Stimulated activated CD4-positive, alpha-beta T cell treated with anti-CD3 and anti-CD28 coated beads, Interleukin-4, amount 100 ng/mL, for 48 hours (primary cell): ENCODE results near the gene ASB1.
A peak's percentile ranks its signal among the peaks of the same experiment; 100 is the strongest.
"Not testable (repeated sequence)": the region's sequence is repeated elsewhere in the genome, so short reads cannot be mapped to it uniquely, and the experiment has no call there.

Experiments
- DNase-seq, 2 donors: peaks; one replicate each; pipeline ENCODE4 v3.0.0-alpha.2; 2020; ENCODE audit warnings: low read depth in 2 of 2

Gene ASB1

DNA sequence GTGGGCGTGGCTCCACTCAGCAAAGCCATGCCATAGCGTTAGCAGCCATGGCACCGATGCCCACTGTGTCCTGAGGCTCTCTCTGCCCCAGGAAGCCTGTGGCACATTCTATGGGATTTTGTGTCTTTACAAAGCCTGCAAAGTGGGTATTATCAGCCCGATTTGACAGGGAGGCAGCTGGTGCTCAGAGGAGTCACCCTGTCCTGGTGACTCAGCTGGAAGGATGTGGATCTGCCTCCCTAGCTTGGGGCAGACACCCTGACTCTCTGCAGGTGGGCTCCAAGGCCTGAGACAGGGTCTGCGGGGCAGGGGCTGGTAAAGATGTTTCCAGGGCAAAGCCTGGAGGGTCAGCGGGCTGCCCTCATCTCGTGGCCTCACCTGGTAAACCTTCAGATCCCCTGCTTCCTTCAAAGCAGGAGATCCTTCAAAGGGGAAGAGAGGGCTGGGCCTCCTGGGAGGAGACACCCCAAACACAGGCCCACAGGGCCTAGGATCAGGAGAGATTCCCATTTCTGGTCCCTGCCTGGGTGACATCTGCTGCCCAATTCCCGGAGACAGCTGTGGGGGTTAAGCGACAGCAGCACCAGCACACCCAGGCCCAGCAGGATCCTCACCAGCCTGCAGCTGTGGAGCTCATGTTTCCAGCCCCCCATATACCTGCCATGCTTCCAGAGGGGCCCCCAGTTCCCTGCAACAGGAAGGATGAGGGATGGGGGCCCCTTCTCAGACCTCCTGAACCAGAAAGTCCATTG is 3.0 kb upstream of the ASB1 start:
- no peak for DNase-seq

DNA sequence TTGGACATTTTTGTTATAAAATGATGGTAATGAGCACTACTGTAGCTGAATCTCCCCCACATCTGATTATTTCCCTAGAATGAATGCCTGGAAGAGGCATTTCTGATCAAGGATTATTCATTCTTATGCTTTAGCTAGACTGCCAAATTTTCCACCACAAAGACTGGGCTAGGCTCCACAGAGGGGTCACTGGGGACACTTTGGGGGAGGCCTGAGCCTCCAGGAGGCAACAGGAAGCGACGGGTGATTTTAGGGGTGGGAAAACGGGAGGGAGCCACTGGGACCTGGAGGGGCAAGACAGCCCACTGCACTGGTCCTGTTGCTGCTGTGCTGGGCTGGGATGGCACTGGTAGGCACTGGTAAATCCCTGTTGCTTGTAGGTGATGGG is 2.4 kb upstream of the ASB1 start:
- DNase-seq = no peak

DNA sequence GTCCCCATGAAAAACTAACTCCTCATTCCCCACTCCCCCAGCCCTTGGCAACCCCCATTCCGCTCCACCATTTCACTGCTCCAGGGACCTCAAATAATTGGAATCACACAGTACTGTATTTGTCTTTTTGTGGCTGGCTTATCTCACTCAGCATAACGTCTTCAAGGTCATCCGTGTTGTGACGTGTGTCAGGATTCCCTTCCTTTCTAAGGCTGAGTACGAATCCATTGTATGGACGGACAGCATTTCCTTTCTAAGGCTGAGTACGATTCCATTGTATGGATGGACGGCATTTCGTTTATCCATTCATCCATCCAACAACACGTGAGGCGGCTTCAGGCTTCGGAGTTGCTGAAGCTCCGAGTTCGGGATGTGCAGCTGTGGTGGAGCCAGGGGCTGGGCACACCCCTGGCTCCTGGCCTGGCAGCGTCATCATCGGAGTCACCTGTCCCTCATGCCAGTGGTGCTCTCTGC is 1.2 kb upstream of the ASB1 start:
- no peak for DNase-seq

DNA sequence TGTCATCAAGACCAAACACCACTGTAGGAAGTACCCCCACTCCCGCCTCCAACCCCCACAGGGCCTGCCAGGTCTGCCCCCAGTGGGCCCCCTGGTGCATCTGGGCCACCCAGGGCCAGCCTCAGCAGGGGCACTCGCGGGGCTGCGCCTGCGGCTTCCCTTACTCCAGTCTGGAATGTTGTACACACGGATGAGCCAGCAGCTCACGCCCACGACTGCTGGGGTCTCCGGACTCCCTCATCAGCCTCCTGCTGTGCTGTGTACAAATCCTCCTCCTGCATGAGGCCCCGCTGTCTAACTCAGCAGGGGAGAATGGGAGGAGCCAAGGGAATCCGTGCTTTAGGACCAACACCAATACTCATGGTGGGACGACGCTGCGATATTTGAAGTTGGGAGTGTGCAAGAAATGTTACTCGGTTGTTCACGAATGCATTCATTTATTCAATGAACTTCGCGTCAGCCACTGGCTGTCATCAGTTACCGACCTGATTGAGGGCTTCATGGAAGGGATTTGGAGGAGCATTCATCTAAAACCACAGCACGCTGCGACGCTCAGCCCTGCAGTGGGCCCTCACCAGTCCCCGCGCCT is 654 bp upstream of the ASB1 start:
- no peak for DNase-seq

DNA sequence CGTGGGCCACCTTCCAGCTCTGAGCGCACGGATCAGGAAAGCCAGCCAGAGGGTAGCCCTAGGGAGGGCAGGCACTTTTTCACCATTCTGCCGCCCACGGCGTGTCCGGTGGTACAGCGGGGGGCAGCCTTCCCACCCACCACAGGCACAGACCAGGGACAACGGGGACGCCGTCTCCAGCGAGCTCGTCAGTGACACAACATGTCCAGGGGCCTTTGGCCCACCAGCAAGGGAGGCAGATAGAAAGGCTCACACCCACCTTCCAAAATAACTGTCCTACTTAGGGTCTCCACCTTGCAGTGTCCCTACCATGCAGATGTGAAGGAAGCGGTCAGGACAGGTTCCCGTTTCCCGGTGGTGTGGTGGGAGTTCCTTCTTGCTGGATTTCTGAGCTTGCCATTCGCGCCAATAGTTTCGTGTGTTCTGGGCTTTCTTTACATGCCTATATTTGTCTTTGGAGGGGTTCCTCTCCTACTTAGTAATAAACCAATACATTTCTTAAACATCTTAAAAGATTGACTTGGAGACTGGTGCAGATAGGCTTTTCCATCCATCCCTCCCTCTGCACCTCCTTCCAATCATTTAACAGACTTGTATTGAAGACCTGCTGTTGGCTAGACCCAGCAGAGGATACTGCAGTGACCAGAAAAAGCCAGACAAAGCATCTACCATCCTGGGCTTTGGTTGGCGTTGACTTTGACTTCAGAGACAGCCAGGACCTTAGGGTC is 872 bp downstream of the ASB1 start:
- DNase-seq = no peak

DNA sequence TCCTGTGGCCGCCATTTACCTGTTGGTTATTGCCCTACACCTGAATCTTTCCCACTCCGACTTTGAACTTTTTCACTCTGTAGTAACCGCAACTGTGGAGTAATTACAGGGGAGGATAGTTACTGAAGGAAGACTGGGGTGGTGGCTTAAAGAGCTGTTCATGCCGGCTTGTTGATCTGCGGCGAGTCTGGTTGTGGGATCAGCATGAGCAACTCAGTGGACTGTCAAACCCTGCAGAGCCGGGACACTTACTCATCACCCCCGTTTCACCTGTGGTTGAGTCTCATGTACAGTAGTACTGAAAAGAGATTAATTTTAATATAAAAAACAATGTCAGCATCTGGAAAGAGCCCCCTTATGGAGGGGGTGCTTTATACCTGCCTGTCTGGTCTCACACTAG is 2.1 kb downstream of the ASB1 start:
- DNase-seq = no peak

DNA sequence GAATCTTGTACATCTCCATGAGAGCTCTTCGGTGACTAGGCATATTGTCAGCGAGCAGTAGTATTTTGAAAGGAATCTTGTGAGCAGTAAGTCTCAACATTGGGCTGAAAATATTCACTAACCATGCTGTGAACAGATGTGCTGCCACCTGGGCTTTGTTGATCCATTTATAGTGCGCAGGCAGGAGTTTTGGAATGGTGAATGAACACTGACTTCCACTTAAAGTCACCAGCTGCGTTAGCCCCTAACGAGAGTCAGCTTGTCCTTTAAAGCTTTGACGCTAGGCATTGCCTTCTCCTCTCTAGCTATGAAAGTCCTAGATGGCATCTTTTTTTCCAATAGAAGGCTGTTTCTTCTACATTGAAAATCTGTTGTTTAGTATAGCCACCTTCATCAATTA is 4.1 kb downstream of the ASB1 start:
- no peak for DNase-seq

DNA sequence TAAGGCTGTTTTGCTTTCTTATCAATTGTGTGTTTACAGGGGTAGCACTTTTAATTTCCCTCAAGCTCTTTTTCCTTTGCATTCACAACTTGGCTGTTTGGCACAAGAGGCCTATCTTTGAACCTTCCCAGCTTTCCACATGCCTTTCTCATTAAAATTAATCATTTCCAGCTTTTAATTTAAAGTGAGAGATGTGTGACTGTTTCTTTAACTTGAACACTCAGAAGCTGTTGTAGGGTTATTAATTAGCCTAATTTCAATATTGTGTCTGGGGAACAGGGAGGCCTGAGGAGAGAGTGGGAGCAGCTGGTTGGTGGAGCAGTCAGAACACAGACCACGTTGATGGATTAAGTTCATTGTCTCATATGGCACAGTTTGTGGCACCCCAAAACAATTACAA is 4.7 kb downstream of the ASB1 start:
- DNase-seq = no peak

DNA sequence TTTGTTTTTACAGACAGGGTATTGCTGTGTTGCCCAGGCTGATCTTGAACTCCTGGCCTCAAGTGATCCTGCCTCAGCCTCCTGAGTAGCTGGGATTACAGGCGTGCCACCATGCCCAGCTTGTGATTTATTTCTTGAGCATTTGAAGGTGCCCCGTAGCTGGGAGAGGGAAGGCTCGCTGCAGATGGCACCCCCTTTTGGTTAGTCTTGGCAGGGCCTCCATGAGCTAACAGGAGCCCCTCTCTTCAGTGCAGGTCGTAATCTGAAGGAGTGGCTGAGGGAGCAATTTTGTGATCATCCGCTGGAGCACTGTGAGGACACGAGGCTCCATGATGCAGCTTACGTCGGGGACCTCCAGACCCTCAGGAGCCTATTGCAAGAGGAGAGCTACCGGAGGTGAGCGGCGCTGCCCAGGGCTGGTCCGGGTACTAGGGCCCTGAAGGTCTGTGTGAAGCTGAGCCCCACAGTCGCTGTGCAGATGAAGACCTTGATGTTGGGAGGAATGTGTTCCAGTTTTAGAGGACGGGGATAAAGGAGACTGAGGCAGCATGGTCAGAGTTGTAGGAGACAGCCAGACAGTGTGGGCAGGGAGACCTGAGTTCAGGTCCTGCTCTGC is 6.7 kb downstream of the ASB1 start:
- DNase-seq = no peak

DNA sequence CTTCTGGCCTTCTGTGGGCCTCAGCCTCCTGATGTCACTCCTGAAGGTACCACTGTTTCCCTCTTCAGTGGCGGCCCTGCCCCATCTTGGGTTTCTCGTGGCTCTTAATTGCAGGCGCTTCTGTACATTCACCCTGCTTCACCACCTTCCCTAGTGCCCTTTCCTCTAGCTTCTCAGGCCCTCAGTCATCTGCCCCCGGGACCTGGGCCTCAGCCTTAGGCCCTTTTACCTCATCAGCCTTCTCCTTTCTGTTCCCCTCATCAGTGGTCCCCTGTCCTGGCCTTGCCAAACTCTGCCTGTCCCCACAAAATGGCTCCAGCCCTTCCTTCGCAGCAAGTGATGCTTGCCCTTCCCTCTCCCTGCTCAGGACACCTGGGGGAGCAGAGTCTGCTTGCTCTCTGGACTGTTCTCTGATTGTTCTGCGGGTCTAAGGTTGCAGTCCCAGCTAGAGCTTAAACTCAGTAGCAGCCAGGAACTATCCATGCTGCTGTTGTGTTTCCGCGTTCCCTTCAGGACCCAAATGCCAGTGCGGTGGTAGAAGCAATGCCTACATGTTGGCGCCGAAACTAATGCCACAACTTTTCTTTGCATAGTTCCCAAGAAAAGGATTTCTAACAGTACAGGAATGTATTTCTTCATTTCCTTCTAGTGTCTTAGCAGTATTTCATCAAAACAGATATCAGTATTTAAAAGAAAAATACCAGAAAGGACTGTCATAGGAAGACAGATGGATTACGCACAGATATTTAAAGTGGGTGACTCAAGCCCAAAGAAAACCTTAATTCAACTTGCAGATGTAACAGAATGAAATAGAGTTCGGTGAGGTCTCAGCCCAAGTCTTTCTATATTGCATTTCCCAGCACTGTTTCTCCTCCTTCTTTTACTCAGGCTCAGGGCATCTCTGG is 7.5 kb downstream of the ASB1 start:
- no peak for DNase-seq

DNA sequence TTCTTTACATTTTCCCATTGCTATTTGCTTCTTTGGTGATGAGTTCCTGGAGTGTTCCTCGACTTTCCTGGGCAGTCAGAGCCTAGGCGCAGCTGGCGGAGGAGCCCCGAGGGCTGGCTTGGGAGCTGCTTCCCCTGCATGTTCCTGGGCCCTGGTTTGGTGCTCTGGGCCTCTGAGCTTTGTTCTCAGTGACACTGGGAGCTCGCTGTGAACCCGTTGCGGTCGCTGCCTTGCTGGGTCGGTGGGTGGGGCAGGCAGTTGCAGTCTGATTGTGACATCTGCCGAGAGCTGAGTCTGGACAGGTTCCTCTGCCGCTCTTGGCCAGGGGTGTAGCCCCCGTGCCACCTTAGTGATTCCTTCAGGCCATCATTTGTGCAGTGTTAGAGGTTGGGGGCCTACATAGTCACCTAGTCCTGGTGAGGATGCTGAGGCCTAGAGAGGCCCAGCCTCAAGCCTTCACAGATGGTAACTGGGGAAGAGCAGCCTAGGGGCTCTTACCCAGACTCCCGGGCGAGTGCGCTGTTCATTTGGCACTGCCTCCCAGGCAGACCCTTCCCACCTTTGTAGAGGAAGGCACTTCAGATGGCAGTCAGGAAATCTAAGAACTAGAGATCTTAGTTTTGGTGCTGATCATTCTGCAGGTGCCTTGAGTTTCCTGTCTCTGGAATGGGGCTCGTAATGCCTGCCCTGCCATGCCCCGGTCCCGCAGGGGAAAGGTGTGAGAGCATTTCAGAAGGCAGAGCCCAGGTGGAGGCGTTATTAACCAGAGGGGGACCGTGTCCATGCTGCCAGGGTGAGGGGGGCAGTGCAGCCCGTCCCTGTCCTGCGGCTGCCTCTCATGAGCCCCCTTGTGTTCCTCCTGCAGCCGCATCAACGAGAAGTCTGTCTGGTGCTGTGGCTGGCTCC is 8.4 kb downstream of the ASB1 start:
- no peak for DNase-seq

DNA sequence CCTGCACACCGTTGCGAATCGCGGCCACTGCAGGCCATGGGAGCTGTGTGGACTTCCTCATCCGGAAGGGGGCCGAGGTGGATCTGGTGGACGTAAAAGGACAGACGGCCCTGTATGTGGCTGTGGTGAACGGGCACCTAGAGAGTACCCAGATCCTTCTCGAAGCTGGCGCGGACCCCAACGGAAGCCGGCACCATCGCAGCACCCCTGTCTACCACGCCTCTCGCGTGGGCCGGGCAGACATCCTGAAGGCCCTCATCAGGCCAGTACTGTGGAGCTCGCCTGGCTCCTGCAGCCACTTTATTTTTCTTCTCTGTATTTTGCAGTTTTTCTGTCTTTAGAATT is 9.0 kb downstream of the ASB1 start:
- no peak for DNase-seq

DNA sequence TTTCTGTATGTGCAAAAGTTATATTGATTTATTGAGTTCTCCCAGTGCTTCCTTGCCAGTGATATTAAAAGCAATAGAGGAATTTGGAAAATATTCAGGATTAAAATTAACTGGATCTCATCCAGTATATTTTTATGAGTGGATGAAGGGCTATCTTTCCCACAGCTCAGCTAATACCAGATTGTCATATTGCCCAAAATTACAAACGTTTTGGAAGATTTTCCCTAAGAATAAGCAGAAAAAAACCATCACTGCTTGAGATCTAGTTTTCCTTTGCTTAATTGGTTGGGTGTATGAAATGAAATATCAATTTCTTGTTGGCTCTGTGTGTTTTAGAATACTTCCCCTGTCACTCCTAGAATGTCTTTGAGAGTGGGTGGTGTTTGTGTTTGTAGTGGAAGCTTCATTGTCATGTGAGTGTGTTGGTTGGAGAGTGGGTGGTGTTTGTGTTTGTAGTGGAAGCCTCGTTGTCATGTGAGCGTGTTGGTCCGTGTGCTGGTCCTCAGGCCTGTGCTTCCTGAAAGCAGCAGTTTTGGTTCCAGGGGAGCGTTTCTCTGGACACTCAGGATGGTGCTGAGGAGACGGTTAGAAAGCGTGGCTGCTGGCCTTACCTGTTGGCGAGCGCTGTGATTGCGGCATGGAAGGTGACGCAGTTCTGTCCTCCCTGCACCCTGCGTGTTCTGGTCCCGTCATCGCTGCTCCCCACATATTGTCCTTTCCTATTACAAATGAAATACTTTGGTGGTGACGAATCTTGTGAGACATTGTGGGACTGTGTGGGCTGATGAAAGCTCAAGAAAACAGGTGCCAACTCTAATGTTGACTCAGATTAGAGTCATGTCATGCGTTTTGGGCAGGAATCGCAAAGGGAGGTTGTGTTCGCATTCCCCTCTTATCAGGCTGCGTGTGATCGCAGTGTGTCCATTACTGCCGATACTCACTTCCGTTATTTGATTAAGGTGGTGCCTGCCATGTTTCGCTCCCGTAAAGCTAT is 12.4 kb downstream of the ASB1 start:
- DNase-seq = peak; percentile 40 to 67

DNA sequence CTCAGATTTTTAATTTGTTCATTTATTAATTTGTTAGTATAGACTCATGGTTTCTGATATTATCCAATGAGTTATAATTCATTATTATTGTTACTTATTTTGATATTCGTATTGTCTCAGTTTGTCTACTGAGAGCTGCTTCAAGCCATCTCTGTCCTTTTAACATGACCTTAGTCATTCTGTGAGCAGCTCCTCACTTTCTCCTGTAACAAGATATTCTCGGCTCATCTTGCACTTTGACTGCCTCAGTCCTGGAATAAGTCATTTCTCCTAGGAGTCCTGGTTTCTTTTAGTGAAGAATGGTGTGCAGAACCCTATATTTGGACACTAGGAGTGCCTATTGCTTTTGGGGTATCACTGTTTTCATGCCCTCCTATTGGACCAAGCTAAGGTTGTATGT is 13.2 kb downstream of the ASB1 start:
- no peak for DNase-seq

DNA sequence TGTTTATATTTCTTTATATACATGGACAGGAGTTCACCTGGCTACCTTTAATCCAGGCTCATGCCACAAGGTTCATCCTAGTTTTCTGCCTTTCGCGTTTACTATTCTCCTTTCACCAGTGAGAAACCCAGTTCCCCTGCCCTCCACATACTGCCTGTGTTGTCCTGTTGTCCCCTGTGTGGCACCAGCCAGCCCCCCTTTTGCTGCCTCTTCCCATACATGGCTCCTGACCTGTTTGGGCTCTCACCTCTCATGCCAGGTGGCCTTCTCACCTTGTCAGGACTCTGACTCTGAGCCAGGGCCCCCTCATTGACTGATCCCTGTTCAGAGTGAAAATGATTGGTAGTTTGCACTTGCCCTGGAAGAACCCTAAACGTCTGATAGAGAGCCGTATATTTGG is 13.6 kb downstream of the ASB1 start:
- DNase-seq = no peak

DNA sequence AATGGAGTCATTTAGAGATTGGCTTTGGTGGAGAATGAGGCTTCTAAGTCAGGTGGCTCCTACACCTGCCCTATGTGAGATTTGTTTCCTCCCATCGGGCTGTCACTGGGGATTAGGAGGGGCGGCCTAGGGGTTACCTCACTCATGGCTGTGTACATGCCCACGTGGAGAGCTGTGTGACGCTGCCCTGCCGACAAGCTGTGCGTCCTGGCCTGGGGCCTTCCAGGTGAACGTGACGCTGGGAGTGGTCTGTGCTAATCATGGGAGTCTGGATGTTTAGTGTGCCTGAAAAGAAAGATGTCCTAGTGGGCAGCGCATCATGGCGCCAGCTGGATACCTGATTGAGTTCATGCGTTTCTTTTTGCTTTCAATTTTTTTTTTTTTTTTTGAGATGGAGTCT is 14.0 kb downstream of the ASB1 start:
- no peak for DNase-seq

DNA sequence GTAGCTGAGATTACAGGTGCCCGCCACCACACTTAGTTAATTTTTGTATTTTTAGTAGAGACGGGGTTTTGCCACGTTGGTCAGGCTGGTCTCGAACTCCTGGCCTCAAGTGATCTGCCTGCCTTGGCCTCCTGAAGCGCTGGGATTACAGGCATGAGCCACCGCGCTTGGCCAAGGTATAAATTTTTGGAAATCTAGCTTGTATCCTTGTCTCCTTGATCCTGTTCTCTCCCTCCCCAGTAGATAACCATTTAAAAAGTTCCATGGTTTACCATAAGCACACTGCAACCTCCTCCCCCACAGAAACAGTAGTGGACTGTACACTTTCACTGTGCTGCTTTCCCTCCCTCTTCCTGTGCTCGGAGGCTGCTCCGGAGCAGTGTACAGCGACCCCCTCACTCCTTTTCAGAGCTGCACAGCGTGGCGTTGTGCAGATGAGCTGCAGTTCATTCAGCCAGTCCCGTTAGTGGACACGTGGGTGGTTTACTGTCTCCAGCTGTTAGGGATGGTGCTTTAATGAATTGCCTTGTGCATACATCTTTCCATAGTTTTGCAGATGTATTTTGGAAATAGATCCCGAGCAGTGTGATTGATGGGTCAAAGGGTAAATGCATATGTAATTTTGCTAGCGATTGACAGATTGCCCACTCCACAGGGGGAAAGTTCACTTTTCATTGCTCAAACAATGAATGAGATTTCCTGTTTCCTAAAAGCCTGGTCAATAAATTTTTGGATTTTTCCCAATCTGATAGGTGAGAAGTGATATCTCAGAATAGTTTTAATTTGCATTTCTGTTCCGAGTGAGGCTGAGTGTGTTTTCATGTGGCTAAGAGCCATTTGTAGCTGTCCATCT is 14.8 kb downstream of the ASB1 start:
- DNase-seq = no peak

DNA sequence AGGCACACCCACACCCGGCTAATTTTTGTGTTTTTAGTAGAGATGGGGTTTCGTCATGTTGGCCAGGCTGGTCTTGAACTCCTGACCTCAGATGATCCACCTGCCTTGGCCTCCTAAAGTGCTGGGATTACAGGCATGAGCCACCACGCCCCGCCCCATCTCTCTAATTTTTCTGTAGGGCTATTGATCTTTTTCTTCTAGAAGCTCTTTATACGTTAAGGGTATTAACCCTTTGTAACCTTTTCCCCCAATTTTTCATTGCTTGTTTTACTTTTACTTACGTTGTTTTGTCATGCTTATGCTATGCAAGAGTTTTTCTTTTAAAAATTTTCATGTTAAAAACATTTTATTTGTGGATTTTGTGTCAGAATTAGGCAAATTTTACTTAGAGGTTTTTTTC is 15.5 kb downstream of the ASB1 start:
- DNase-seq = not testable (repeated sequence)
